Upper lobe of right lung (tissue), 1 donor: ENCODE data around the gene C22orf15. TPM values are rescaled to one million over a fixed set of nuclear protein-coding genes. Genes with fewer than 3 reads are reported as not detected.

Source experiments
- ATAC-seq: fragments of 200-7000 bp; cut with Tn5 transposase; one replicate; pipeline ENCODE4 v1.9.1; 2020; ENCODE audit warnings: mild to moderate bottlenecking, moderate library complexity
- DNase-seq: peaks from one replicate; pipeline ENCODE4 v3.0.0-alpha.2; 2020
- H3K27ac ChIP-seq: fragments of 200-600 bp; one replicate; pipeline ENCODE4 v1.8.0; 2022
- H3K27me3 ChIP-seq: fragments of 200-600 bp; one replicate; pipeline ENCODE4 v1.8.0; 2022; ENCODE audit warnings: mild to moderate bottlenecking
- H3K36me3 ChIP-seq: fragments of 200-600 bp; one replicate; pipeline ENCODE4 v1.8.0; 2022
- H3K4me1 ChIP-seq: fragments of 200-600 bp; one replicate; pipeline ENCODE4 v1.8.0; 2022
- H3K4me3 ChIP-seq: fragments of 200-600 bp; one replicate; pipeline ENCODE4 v1.8.0; 2022; ENCODE audit warnings: mild to moderate bottlenecking
- H3K9me3 ChIP-seq: fragments of 200-600 bp; one replicate; pipeline ENCODE4 v1.8.0; 2022
- CTCF ChIP-seq: fragments of 200-600 bp; IDR thresholded peaks from one replicate; pipeline ENCODE4 v1.8.0; 2022; ENCODE audit warnings: antibody characterized with exemption
- intact Hi-C: fragments of 100-400 bp; cut with DNase I; formaldehyde crosslinking; loops from one replicate; pipeline ENCODE4 v1.11.0; 2022
- total RNA-seq: library from RNA; stranded (reverse); fragmentation: NEBNext Ultra II Directional; extraction: Animal tissue kit (Norgen Biotek cat#: 25700); gene quantifications from one replicate; pipeline ENCODE4 v1.2.1, GENCODE V29; 2021
- donor health status: DM: no; HTN: yes; CAD: no; lungs with severe emphysema.

The C22orf15 gene
- total RNA-seq, 1 donor from 2014 or later: not detected

GRCh38 chr22:23737696-23738095 is 25.1 kb upstream of the C22orf15 start:
- no peak for ATAC-seq
- TF ChIP-seq CTCF: no peak
- H3K36me3 ChIP-seq: peaks cover 9% of the 10 kb centered on the region

GRCh38 chr22:23742505-23743264 is 20.1 kb upstream of the C22orf15 start:
- Histone ChIP-seq H3K9me3 (no peaks in the 10 kb centered on the region), H3K36me3 (peaks cover 34% of the 10 kb centered on the region), H3K4me3 (no peak overlapping the region), H3K27ac (peak overlapping the region; percentile 11), H3K27me3 (no peaks in the 10 kb centered on the region), H3K4me1 (no peaks in the 10 kb centered on the region)
- DNase-seq: no peak
- intact Hi-C loops: no loop called here
- TF ChIP-seq CTCF: no peak
- peak; percentile 27 for ATAC-seq

More at GRCh38 chr22:23737696-23738095, 25.1 kb upstream of the C22orf15 start:
- Histone ChIP-seq H3K27me3 (no peaks in the 10 kb centered on the region), H3K27ac (no peak overlapping the region), H3K4me3 (no peak overlapping the region), H3K9me3 (no peaks in the 10 kb centered on the region), H3K4me1 (no peaks in the 10 kb centered on the region)
- no peak for DNase-seq
- intact Hi-C loops: no loop called here

- no peaks in the 10 kb centered on the region for H3K4me1 ChIP-seq
- peaks cover 34% of the 10 kb centered on the region for H3K36me3 ChIP-seq
- no peaks in the 10 kb centered on the region for H3K27me3 ChIP-seq
- DNase-seq (no peak), ATAC-seq (no peak)
- H3K4me3 ChIP-seq: no peak overlapping the region
- H3K9me3 ChIP-seq: no peaks in the 10 kb centered on the region
- H3K27ac ChIP-seq: peak overlapping the region; percentile 11
- intact Hi-C loops: no loop called here
- no peak for TF ChIP-seq CTCF
Measured at GRCh38 chr22:23743303-23743705, 19.5 kb upstream of the C22orf15 start.

GRCh38 chr22:23744001-23744400 is 18.8 kb upstream of the C22orf15 start:
- no peak for TF ChIP-seq CTCF
- Histone ChIP-seq H3K4me1 (no peaks in the 10 kb centered on the region), H3K27me3 (no peaks in the 10 kb centered on the region), H3K9me3 (no peaks in the 10 kb centered on the region), H3K4me3 (no peak overlapping the region), H3K27ac (no peak overlapping the region), H3K36me3 (peaks cover 34% of the 10 kb centered on the region)
- no peak for DNase-seq
- intact Hi-C loops: no loop called here
- ATAC-seq: no peak

GRCh38 chr22:23744485-23744884 is 18.3 kb upstream of the C22orf15 start:
- intact Hi-C loops: no loop called here
- no peak for ATAC-seq
- no peak for TF ChIP-seq CTCF
- no peaks in the 10 kb centered on the region for H3K4me1 ChIP-seq
- no peaks in the 10 kb centered on the region for H3K9me3 ChIP-seq
- no peak overlapping the region for H3K4me3 ChIP-seq
- H3K27ac ChIP-seq: no peak overlapping the region
- no peak for DNase-seq
- no peaks in the 10 kb centered on the region for H3K27me3 ChIP-seq
- H3K36me3 ChIP-seq: peaks cover 34% of the 10 kb centered on the region

GRCh38 chr22:23745791-23746190 is 17.0 kb upstream of the C22orf15 start:
- DNase-seq: no peak
- H3K27ac ChIP-seq: no peak overlapping the region
- H3K9me3 ChIP-seq: no peaks in the 10 kb centered on the region
- ATAC-seq: peak; percentile 38
- intact Hi-C loops: no loop called here
- TF ChIP-seq CTCF: no peak
- H3K4me3 ChIP-seq: no peak overlapping the region
- no peaks in the 10 kb centered on the region for H3K27me3 ChIP-seq
- H3K36me3 ChIP-seq: peaks cover 34% of the 10 kb centered on the region
- H3K4me1 ChIP-seq: peaks cover 8% of the 10 kb centered on the region
